ENCODE data around the gene CEP63.

Gene CEP63

DNA sequence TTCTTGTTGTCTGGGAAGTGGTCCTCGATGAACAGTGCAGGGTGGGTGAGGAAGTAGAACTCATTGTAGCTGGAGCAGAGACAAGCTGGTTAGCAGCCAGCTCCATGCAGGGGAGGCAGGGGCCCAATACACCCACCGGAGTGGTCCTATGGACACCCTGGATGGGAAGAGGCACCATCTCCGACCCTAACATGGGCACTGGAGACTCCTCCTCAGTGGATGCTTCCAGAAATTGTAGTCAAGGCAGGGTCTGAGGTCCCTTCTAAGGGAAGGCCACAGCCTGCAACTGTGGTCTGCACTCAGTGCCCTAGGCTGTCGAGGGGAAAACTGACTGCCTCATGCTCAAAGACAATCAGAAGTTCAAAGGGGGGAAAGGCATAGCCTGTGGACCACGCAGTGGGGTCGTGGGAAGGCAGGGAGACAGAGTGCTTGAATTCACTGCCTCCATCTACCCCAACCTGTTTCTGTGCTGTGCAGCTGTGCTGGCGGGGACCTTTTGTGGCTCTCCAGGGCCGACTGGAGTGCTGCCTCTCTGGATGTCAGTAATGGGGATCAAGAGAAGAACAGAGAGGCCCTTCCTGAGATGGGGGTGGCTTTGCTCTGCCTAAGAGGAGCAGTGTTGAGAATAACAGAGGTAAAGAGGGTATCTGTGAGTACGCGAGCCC lies 123.0 kb downstream of the CEP63 start:
- no peak for DNase-seq (ENCODE audit: low read depth)

DNA sequence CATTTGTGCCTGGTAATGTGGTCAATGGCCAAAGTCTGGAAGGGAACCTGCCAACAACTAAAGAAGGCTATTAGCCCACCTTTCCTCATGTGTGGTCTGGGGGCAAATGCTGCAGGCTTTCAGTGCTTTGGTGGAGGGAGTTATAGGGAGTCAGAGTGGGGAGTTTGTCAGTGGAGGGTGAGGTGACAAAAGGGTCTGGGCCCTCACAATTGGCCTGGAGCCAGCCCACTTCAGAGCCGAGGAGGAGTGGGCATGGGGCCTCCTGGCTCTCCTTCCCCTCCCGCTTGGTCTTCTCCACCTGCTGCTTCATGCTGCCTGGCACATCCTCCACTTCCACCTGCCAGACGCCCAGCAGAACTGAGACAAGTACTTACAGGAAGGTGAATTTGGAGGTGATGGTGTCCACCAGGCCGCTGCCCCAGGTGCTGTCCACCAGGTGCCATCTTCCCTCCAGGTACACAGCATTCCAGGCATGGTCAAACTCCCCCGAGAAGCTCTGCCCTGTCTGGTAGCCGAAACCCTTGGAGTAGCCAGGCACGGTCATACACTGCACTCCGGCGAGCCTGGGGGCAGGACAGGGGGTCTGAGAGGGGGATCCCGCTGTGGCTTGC lies 124.1 kb downstream of the CEP63 start:
- no peak for DNase-seq (ENCODE audit: low read depth)

DNA sequence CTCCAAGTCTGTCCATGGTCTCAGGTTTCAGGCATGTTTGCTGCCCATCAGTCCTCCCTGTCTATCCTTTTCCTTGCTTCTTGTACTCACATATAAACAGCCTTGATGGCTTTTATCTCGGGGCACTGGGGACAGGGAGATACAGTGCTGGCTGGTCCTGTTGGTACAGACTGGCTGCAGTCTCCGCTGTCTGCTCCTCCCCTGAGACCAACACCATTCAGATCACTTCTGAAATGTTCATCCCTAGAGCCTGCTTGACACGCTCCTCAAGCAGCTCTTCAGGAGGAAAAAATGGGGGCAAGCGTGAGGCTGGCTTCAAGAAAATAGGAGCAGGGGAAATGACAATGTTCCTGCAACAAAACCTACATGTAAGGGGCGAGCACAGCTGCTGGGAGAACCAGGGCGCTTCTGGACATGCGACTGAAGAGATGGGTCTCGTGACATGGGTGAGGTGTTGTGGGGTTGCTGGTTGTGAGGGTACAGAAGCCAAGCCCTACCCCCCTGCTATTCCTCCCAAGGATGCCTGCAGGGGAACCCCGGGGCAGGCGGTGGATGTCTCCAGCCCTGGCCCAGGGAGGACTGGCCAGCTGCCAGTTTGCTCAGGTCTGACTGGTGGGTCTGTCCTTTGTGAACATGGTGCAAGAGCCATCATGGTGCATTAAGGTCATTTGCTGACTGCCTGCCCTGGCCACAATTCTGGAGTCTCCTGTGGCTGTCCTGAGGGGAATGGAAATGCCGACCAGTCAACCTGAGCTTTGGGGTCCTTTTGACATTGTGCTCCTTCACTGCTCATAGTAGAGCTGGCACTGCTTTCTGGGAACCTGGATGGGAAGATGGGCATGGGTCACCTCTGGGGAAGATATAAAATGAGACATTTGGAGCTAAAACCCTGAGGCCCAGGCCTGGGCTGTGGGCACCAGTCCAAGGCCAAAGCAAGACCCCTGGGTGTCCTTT lies 124.9 kb downstream of the CEP63 start:
- DNase-seq (ENCODE audit: low read depth) = no peak

DNA sequence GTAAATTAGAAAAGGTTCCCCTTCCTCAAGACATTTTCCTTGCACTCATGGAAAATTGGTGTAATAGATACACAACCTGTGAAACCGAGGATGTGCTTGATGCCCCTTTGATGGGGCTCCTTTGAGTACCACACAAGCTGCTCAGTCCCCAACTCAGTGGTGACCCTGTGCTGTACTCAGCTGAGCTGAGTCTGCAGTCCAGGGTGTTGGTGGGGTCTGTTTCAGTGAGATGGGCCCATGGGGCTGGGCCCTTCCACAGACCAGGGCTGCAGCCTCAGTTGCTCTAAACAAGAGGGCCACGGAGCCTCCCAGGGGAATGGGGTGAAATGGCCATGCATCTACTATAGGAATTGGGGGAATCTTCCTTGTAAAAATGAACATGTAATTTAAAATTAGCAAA lies 125.7 kb downstream of the CEP63 start:
- no peak for DNase-seq (ENCODE audit: low read depth)

DNA sequence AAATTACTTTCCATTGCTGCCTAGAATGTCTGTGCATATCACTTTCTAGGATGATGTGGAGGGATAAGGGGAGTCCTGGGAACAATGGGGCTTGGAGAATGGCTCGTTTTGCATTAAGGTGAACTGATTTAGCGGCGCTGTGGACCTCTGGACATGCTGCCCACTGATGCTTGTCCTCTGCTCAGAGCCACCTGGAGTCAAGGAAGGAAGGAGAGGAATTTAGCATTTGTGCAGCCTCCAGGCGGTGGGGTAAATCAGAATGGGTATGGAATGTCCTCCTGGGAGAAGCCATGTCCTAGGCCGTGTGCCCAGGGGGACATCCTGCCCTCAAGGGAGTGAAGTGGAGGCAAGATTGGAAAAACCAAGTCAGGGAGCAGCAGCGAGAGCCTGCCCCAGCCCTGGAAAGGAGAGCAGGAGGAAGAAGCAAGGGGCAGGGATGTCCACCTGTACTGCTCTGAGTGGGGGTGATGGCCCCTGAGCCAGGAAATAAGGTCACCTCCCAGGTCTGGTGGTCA lies 127.2 kb downstream of the CEP63 start:
- no peak for DNase-seq (ENCODE audit: low read depth)

DNA sequence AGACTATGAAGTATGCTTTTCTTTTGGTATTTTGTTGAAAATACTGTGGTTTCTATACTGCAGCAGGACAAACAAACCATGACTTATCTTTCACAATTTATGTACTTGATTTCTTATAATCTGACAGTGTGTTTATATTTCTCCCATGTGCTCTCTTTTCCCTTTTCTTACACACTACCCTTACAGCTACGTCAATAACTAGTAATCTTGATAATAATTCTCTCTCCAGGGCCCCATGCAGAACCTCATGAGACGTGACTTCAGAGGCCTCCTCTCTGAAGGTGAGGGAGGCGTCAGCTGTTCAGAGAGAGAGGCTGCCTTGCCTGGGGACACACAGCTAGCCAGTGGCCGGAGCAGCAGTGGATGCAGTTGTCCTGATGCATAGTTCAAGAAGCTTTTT lies 129.1 kb downstream of the CEP63 start:
- DNase-seq (ENCODE audit: low read depth) = no peak

DNA sequence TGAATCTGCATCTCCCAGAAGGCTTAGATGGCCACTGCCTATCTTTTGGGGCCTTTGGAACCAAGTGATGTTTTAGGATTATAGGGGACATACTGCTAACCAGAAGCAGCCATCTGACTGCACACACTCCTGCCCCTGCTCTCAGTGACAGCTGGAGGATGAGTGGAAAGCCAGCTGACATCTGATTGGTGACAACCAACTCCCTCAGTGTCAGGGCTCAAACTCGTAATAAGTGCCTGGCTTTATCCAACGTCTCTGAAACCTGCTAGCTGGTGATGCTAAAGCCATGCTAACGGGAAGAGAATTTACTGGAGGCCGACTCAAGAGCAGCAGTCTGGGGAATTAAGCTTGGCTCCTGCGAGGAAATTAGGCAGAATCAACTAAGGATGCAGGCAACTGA lies 129.9 kb downstream of the CEP63 start:
- DNase-seq (ENCODE audit: low read depth) = no peak

DNA sequence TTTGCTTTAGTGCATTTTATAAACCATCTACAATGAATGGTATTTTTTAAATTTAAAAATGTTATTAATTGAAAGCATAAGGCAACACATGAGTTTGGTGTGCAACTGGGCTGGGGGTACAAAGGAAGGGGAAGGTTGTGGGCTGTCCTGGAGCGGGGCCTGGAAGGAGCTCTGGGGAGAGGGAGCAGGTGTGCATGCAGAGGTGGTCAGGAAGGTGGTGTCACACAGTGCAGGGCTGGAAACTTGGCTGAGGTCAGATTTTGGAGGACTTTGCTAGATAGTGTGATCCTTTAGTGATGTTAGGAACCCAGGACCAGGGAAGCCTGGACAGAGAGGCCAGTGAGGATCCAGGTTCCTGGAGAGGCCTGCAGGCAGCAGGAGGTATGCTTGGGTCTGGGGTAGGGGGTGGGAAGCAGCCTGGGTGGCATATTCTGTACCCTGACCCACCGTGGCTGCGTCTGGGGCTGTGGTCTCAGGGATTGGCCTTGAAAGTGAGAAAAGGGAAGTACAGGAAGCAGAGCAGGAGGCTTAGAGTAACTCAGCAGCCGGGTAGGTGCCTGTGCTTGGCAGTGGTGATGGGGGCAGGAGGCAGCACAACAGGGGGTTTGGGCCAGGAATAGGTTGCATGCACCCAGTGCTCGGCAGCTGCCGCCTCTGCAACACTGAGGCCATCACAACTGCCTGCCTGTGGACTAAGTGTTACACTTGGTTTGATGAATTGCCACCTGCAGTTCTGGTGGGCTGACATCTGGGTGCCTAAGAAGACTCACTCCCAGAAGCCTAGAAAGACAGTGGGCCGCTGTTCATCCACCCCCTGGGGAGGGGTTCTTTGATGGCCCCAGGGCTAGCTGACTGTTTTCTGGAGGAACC lies 132.0 kb downstream of the CEP63 start:
- DNase-seq (ENCODE audit: low read depth) = no peak

DNA sequence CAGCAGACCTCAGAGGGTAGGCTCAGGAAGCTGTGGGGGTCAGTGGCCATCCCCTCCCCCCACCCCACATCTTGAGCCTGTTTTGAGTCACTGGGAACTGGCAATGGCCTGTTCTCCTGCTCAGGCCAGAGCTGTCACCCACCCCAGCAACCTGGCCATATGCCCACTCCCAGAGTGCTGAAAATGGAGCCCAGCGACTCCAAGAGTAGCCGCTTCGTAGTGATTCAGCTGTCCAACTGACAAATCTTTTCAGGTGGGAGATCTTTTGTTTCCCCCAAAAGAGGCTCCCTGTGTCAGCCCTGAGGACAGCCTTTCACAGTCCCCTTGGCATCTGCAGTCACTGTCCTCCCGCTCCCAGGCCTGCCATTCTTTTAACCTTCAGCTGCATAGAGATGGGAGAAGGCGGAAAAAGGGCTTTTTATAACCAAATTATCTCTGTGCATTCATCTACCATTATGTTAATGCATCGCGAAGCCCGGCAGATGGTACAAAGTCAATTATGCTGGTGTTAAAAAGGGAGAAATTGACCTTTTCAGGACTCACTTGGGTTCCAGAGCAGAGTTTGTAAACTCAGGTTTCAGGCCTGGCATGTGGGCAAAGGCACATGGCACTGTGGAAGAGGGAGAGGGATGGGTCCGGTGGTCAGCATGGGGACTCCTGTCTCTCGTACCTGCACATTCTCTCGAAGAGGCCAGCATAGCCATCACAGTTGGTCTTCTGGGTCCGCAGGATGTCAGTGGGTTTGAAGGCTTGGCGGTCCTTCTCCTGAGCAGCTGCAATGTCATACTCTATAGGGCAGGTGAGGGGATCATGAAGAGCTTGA lies 132.8 kb downstream of the CEP63 start:
- DNase-seq (ENCODE audit: low read depth) = no peak

DNA sequence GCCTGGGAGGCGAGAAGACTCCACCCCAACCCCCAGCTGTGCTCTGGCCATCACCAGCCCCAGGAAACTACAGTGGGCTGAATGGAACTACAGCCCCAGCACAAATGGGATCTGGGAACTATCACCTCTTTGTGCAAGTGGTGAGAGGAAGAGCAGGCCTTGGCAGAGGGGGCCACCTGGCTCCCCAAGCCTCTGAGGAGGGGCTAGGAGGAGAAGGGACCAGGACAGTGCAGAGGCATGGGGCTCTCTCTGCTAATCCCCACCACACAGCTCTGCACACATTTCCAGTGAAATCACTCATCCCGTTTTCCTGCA lies 133.4 kb downstream of the CEP63 start:
- no peak for DNase-seq (ENCODE audit: low read depth)

DNA sequence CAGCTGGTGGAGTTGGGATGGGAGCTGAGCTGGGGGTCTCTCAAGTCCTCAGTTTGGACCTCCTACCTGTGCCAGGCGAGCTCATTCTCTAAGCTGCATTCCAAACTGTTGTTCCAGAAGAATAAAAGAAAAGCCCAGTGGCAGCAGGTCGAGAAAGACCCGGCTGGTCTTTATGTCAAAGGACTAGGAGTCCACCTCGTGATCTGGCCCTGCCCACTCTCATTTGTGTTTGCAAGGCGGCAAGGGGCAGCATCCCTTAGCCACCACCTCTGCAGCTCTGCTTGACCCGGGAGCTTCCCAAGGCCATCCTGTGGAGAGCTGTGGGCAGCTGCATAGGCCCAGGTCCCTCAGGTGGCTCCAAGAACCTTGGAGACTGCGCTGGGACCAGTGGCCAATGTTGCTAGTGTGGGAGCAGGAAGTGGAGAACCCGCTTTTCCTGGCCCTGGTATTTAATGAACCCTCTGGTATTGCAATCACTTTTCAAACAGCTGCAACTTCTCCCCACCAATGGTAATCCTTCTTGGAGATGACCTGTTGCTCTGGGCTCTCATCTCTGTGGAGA lies 134.1 kb downstream of the CEP63 start:
- no peak for DNase-seq (ENCODE audit: low read depth)

DNA sequence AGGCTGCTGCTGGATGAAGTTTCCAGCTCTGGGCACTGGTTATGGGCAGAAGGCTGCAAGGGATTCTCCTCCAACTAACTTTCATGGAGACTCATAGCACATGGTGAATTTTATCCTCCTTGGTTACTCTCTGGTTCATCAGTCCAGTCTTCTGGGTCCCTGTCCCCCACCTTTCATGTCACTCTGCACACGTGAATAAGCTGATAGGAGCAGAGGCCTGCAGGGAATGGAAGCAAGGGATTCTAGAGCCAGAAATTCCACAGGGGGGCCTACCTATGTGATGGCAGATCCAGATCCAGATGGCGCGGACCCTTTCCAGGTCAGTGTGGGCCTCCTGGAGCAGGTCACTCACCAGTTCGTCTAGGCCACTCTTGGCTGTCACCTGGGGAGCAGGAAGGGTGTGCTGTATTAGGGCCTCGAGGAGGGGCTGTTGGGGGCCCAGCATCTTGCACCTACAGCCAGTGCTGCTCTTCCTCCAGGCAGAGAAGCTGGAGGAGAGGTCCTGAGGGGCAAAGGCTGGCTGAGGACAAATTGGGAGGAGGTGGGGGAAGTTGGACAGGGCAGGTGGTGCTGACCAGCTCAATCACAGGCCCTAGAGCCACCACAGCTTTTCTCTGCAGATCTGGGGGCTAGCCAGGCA lies 134.7 kb downstream of the CEP63 start:
- no peak for DNase-seq (ENCODE audit: low read depth)

DNA sequence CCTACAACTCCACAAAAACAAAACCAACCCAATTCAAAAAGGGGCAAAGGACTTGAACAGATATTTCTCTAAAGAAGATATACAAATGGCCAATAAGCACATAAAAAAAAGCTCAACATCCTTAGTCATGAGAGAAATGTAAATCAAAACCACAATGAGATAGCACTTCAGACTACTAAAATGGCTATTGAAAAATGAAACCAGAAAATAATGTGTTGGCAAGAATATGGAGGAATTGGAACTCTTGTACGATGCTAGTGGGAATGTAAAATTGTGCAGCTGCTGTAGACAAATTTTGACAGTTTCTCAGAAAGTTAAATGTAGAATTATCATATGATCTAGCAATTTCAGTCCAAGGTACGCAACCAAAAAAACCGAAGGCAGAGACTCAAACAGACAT lies 136.0 kb downstream of the CEP63 start:
- DNase-seq (ENCODE audit: low read depth) = no peak

DNA sequence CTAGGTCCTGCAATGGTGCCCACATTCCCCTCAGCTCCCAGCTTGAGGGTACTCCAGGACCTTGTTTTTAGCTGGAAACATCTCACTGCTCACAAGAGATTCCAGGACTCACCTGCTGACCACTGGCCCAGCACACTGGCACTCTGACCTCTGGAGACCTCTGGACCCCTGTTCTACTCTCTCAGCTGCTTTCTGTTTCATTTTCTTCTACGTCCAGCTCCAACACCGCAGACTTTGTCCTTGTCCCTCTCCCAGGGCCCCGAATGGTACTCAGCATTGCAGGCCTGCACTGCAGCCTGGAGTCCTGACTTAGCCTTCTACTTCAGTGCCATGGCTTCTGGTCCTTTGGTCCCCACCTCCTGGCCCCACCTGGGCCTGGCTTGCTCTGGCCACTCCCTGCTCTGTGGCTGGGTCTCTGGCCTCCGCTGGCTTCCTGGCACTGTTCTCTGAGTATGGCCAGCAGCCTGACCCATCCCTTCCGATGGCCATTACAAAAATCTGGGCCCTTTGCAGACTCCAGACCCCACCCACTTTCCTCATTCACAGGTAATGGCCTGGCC lies 137.0 kb downstream of the CEP63 start:
- no peak for DNase-seq (ENCODE audit: low read depth)

DNA sequence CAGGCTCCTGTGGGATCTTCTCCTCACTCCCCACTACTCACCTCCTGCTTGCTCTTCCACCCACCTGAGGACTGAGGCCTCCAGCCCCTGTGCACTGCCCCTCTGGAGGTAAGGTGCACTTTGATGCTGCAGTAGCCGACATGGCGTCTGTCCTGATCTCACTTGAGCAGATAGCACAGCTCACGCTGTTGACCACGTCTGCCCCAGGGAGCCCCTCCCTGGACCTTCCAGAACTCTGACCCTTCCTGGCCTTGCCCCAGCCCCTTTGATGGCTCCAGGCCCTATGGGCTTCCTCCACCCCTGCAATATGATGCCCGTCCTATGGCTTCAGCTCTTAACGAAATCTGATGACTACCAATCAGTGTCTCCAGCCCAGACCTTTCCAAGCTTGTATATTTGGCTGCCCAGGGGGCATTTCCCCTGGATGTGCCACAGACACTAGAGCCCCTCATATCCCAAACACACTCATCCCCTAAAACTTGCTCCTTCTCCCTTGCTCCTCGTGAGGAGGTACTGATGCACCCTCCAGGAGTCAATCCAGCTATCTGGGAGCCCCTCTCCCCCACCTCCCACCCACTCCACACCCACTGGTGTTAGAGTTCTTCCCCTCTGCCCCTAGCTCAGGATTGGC lies 137.9 kb downstream of the CEP63 start:
- DNase-seq (ENCODE audit: low read depth) = no peak
